ENCODE data around the gene LRRC4C. TPM values are rescaled to one million over a fixed set of nuclear protein-coding genes. Genes with fewer than 3 reads are reported as not detected.

The LRRC4C gene
- total RNA-seq, 1 experiment from 2014 or later = 0.13 TPM

DNA sequence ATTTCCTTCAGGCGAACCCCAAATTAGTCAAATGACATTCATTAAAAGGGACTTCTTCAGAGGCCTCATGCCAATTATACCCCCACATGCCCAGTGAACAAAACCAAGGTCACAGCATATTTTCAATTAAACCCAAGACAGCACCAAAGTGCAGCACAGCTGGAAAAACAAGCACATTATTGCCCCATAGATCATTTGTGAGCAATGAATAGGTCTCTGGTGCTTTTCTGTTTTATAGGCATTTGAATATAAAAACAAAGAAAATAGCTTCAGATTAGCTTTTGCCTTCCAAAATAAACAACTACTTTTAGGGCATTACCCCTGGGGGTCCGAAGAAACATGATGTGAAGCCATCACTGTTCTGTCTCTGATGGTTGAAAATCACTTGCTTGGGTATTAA is 1319.9 kb downstream of the LRRC4C start:
- H3K9ac ChIP-seq (ENCODE audit: extremely low read depth, insufficient read length, low read length) = no peak overlapping the region

More for the DNA sequence above, 1319.9 kb downstream of the LRRC4C start:
- Histone ChIP-seq H4K8ac (replicated peaks; ENCODE audit: insufficient read length, low read depth, low read length) (no peak overlapping the region), H2AK5ac (ENCODE audit: insufficient read length, low read length) (no peak overlapping the region), H3T11ph (ENCODE audit: low read length) (no peak overlapping the region), H3K23me2 (ENCODE audit: insufficient read length, low read depth, low read length, poor library complexity, severe bottlenecking) (no peaks in the 10 kb centered on the region), H3K9me3 (ENCODE audit: control insufficient read depth, low read depth, low read length) (no peaks in the 10 kb centered on the region), H3K14ac (ENCODE audit: insufficient read depth, low read length) (no peak overlapping the region), H2BK120ac (ENCODE audit: low read depth, low read length, poor library complexity, severe bottlenecking) (no peak overlapping the region), H4K5ac (ENCODE audit: insufficient read length, low read depth, low read length) (no peak overlapping the region), H4K91ac (ENCODE audit: insufficient read length, low read depth, low read length) (no peak overlapping the region), H3K56ac (ENCODE audit: insufficient read length, low read depth, low read length) (no peak overlapping the region), H4K20me1 (ENCODE audit: control insufficient read depth, insufficient read depth, insufficient read length) (no peaks in the 10 kb centered on the region), H2BK12ac (ENCODE audit: insufficient read length, low read depth, low read length) (no peak overlapping the region), H3K4me1 (ENCODE audit: insufficient read depth, low read length) (no peaks in the 10 kb centered on the region), H3K27ac (ENCODE audit: insufficient read length, low read depth, low read length) (no peak overlapping the region), H3K23ac (ENCODE audit: insufficient read length, low read depth, low read length) (no peak overlapping the region), H3K4me2 (ENCODE audit: insufficient read depth, insufficient read length, low read length) (no peak overlapping the region), H3K79me2 (ENCODE audit: insufficient read depth, low read length) (no peaks in the 10 kb centered on the region), H3K18ac (ENCODE audit: insufficient read length, low read depth, low read length) (no peak overlapping the region), H2BK5ac (ENCODE audit: insufficient read length, low read length) (no peak overlapping the region), H3K27me3 (ENCODE audit: insufficient read depth, low read length) (no peaks in the 10 kb centered on the region), H2AFZ (ENCODE audit: low read length) (no peak overlapping the region), H2BK15ac (ENCODE audit: low read depth, low read length) (no peak overlapping the region), H3K79me1 (ENCODE audit: insufficient read depth, low read depth, low read length, poor library complexity, severe bottlenecking) (no peaks in the 10 kb centered on the region), H3K4ac (ENCODE audit: low read depth, low read length) (no peak overlapping the region), H2BK20ac (ENCODE audit: low read depth, low read length, poor library complexity, severe bottlenecking) (no peak overlapping the region)
- Mint-ChIP-seq H3K4me3 (no peak overlapping the region), H3K27ac (no peak overlapping the region), H3K9me3 (no peaks in the 10 kb centered on the region), H3K27me3 (ENCODE audit: low read depth) (no peaks in the 10 kb centered on the region; the same call in none of the 2 replicates), H3K4me1 (no peaks in the 10 kb centered on the region), H3K36me3 (ENCODE audit: insufficient read depth in 1 of 3, low read depth in 3 of 3) (no peaks in the 10 kb centered on the region)
- DNase-seq = no peak
- no CpG with 5 or more reads among the region's 2 CpGs for WGBS (ENCODE audit: extremely low coverage, insufficient read length, low lambda C conversion rate)
- TF ChIP-seq CTCF (conservative IDR thresholded peaks at IDR 0.05) = no peak

Data from H9 (cell line).